B cell (primary cell): ENCODE measurements around the gene STPG3.

Experiments used
- CTCF ChIP-seq: fragments of 200-600 bp; IDR thresholded peaks from one replicate; pipeline ENCODE4 v1.8.0; 2022; ENCODE audit warnings: antibody characterized with exemption, mild to moderate bottlenecking
- EZH2 ChIP-seq: IDR thresholded peaks from 2 replicates; pipeline ENCODE4 v1.6.1; 2012; ENCODE audit warnings: borderline replicate concordance, low read depth, mild to moderate bottlenecking, moderate library complexity, low read length; ENCODE audit not compliant: insufficient read depth, poor library complexity, severe bottlenecking

GRCh38 chr9:137235424-137236237 is 15.5 kb upstream of the STPG3 start:
- TF ChIP-seq CTCF (no peak), EZH2 (no peak)
